Vagina (tissue), 2 donors: ENCODE data around the gene C2CD4A. TPM values are rescaled to one million over a fixed set of nuclear protein-coding genes. Genes with fewer than 3 reads are reported as not detected.

ENCODE experiments used
- DNase-seq, 2 donors: peaks; one replicate each; pipeline ENCODE4 v3.0.0-alpha.2; 2017; ENCODE audit errors: extremely low spot score in 2 of 2
- H3K27ac ChIP-seq: fragments of 200-600 bp; sonication (generic); one replicate; pipeline ENCODE4 v1.5.1; 2019
- H3K27me3 ChIP-seq: fragments of 200-600 bp; sonication (generic); one replicate; pipeline ENCODE4 v1.5.1; 2019
- H3K36me3 ChIP-seq, 2 donors: fragments of 200-600 bp; sonication (generic); one replicate each; pipeline ENCODE4 v1.5.1; 2017 to 2019
- H3K4me1 ChIP-seq: fragments of 200-600 bp; sonication (generic); one replicate; pipeline ENCODE4 v1.5.1; 2019
- H3K4me3 ChIP-seq, 2 donors: fragments of 200-600 bp; sonication (generic); 1 replicate in 1 of 2; 2 replicates in 1 of 2; pipeline ENCODE4 v1.5.1; 2016 to 2019
- H3K9me3 ChIP-seq: fragments of 200-600 bp; sonication (generic); one replicate; pipeline ENCODE4 v1.5.1; 2019
- CTCF ChIP-seq, 3 experiments: fragments of 450-650 bp in 2 of 3; fragments of 200-600 bp in 1 of 3; sonication (generic) in 1 of 3; IDR thresholded peaks; one replicate each; pipeline ENCODE4 v1.5.1; 2017 to 2019; ENCODE audit warnings: antibody characterized with exemption in 3 of 3, mild to moderate bottlenecking in 2 of 3, moderate library complexity in 2 of 3
- POLR2A ChIP-seq, 2 donors: fragments of 450-650 bp; IDR thresholded peaks; one replicate each; pipeline ENCODE4 v1.6.1; 2017; ENCODE audit warnings: antibody characterized with exemption in 2 of 2, mild to moderate bottlenecking in 2 of 2, moderate library complexity in 2 of 2
- POLR2AphosphoS5 ChIP-seq, 2 donors: sonication (generic); formaldehyde crosslinking; IDR thresholded peaks; one replicate each; pipeline ENCODE4 v1.9.0; 2017; ENCODE audit warnings: antibody characterized with exemption in 2 of 2, mild to moderate bottlenecking in 2 of 2, low read depth in 1 of 2; ENCODE audit not compliant: insufficient read depth in 1 of 2
- intact Hi-C: fragments of 100-400 bp; cut with DNase I; formaldehyde crosslinking; loops from one replicate; pipeline ENCODE4 v1.15.1; 2023
- total RNA-seq: library from RNA; depleted of rRNA; stranded (reverse); fragments of >200 nt; gene quantifications from one replicate; pipeline ENCODE4 v1.2.3, GENCODE V29; 2016

Gene C2CD4A
- total RNA-seq, 1 donor from 2014 or later, result not detected

- intact Hi-C loops, result no loop called here
- H3K4me3 ChIP-seq, result no peak overlapping the region
- H3K36me3 ChIP-seq, result no peaks in the 10 kb centered on the region
- no peak overlapping the region for H3K27ac ChIP-seq
- no peaks in the 10 kb centered on the region for H3K9me3 ChIP-seq
- DNase-seq, result no peak
- H3K27me3 ChIP-seq, result no peaks in the 10 kb centered on the region
- TF ChIP-seq CTCF (IDR thresholded peaks at IDR 0.05) (no peak), POLR2A (IDR thresholded peaks at IDR 0.05) (no peak), POLR2AphosphoS5 (IDR thresholded peaks at IDR 0.05; ENCODE audit: insufficient read depth in 1 of 2, low read depth in 1 of 2) (peak in 1 of 2 donors; percentile 73)
- H3K4me1 ChIP-seq, result peaks cover 49% of the 10 kb centered on the region
These were observed 46.1 kb downstream of the C2CD4A start for GRCh38 chr15:62112616-62113593.

- DNase-seq, result no peak
- TF ChIP-seq CTCF (IDR thresholded peaks at IDR 0.05), result no peak
- no peak for TF ChIP-seq POLR2A (IDR thresholded peaks at IDR 0.05)
- no peak for TF ChIP-seq POLR2AphosphoS5 (IDR thresholded peaks at IDR 0.05; ENCODE audit: insufficient read depth in 1 of 2, low read depth in 1 of 2)
- H3K36me3 ChIP-seq, result no peaks in the 10 kb centered on the region
- H3K9me3 ChIP-seq, result no peaks in the 10 kb centered on the region
- H3K27ac ChIP-seq, result no peak overlapping the region
- no peaks in the 10 kb centered on the region for H3K27me3 ChIP-seq
- H3K4me3 ChIP-seq, result no peak overlapping the region
- H3K4me1 ChIP-seq, result peaks cover 45% of the 10 kb centered on the region
- intact Hi-C loops, result no loop called here
These were observed 49.1 kb downstream of the C2CD4A start for GRCh38 chr15:62115847-62116246.

- Histone ChIP-seq H3K4me3 (peak overlapping the region; percentile 18 to 30), H3K4me1 (peaks cover 18% of the 10 kb centered on the region)
- TF ChIP-seq POLR2AphosphoS5 (IDR thresholded peaks at IDR 0.05; ENCODE audit: insufficient read depth in 1 of 2, low read depth in 1 of 2) (no peak), CTCF (IDR thresholded peaks at IDR 0.05) (no peak), POLR2A (IDR thresholded peaks at IDR 0.05) (no peak)
These were observed 51.9 kb downstream of the C2CD4A start for GRCh38 chr15:62118520-62119226.

GRCh38 chr15:62119227-62119864 lies 52.6 kb downstream of the C2CD4A start:
- no peaks in the 10 kb centered on the region for H3K36me3 ChIP-seq
- TF ChIP-seq POLR2A (IDR thresholded peaks at IDR 0.05) (no peak), POLR2AphosphoS5 (IDR thresholded peaks at IDR 0.05; ENCODE audit: insufficient read depth in 1 of 2, low read depth in 1 of 2) (peak; percentile 9 to 94)
- no peak for DNase-seq
- peak overlapping the region; percentile 18 to 30 for H3K4me3 ChIP-seq
- H3K27me3 ChIP-seq, result no peaks in the 10 kb centered on the region
- intact Hi-C loops, result no loop called here
- H3K27ac ChIP-seq, result peak overlapping the region; percentile 56
- peaks cover 18% of the 10 kb centered on the region for H3K4me1 ChIP-seq
- no peaks in the 10 kb centered on the region for H3K9me3 ChIP-seq

More at GRCh38 chr15:62118520-62119226, 51.9 kb downstream of the C2CD4A start:
- H3K9me3 ChIP-seq, result no peaks in the 10 kb centered on the region
- H3K27me3 ChIP-seq, result no peaks in the 10 kb centered on the region
- peak overlapping the region; percentile 56 for H3K27ac ChIP-seq
- H3K36me3 ChIP-seq, result no peaks in the 10 kb centered on the region
- intact Hi-C loops, result no loop called here
- DNase-seq, result no peak

- no peak for DNase-seq
- H3K36me3 ChIP-seq, result no peaks in the 10 kb centered on the region
- peaks cover 18% of the 10 kb centered on the region for H3K4me1 ChIP-seq
- H3K27me3 ChIP-seq, result no peaks in the 10 kb centered on the region
- H3K4me3 ChIP-seq, result no peak overlapping the region
- intact Hi-C loops, result loop anchor here (5.0 kb wide), 1 partner anchor 437 kb away; no protein-coding TSS in a partner anchor
- H3K9me3 ChIP-seq, result no peaks in the 10 kb centered on the region
- TF ChIP-seq POLR2A (IDR thresholded peaks at IDR 0.05) (no peak), POLR2AphosphoS5 (IDR thresholded peaks at IDR 0.05; ENCODE audit: insufficient read depth in 1 of 2, low read depth in 1 of 2) (no peak), CTCF (IDR thresholded peaks at IDR 0.05) (no peak)
- peak overlapping the region; percentile 56 for H3K27ac ChIP-seq
These were observed 53.1 kb downstream of the C2CD4A start for GRCh38 chr15:62119874-62120273.
